GM19238 (cell line): ENCODE results near the gene GANAB.
"Not testable (repeated sequence)": the region's sequence is repeated elsewhere in the genome, so short reads cannot be mapped to it uniquely, and the experiment has no call there.

ENCODE experiments used
- DNase-seq: peaks from one replicate; pipeline ENCODE4 v3.0.0; 2011; ENCODE audit warnings: low spot score; ENCODE audit not compliant: insufficient read length

The GANAB gene

GRCh38 chr11:62601372-62602140 lies 44.9 kb downstream of the GANAB start, which contains the start of gene MTA2:
Gene MTA2 (minus strand): TSS chr11:62601865. CDS start chr11:62601450, 415 bp downstream.
- DNase-seq, result peak; percentile 96

- DNase-seq, result no peak
Measured at GRCh38 chr11:62601122-62601371, 45.4 kb downstream of the GANAB start.

GRCh38 chr11:62600367-62601121 lies 45.9 kb downstream of the GANAB start:
- no peak for DNase-seq

GRCh38 chr11:62599901-62600300 lies 46.5 kb downstream of the GANAB start:
- DNase-seq, result no peak

- DNase-seq, result peak; percentile 97
Measured at GRCh38 chr11:62599069-62599696, 47.2 kb downstream of the GANAB start.

- DNase-seq, result no peak
Measured at GRCh38 chr11:62595124-62595523, 51.3 kb downstream of the GANAB start.

- DNase-seq, result no peak
Measured at GRCh38 chr11:62593434-62594044, 52.9 kb downstream of the GANAB start.

GRCh38 chr11:62592989-62593421 lies 53.4 kb downstream of the GANAB start:
- no peak for DNase-seq

- no peak for DNase-seq
Measured at GRCh38 chr11:62592146-62592815, 54.1 kb downstream of the GANAB start.

GRCh38 chr11:62591448-62592145 lies 54.8 kb downstream of the GANAB start, which contains the start of gene TUT1:
Gene TUT1 (minus strand): TSS chr11:62591523. CDS start chr11:62591485, 38 bp downstream.
- DNase-seq, result peak; percentile 89

- DNase-seq, result no peak
Measured at GRCh38 chr11:62588966-62589637, 57.3 kb downstream of the GANAB start.

GRCh38 chr11:62585356-62585755 lies 61.1 kb downstream of the GANAB start:
- not testable (repeated sequence) for DNase-seq

GRCh38 chr11:62581735-62582134 lies 64.7 kb downstream of the GANAB start:
- DNase-seq, result not testable (repeated sequence)

- DNase-seq, result no peak
Measured at GRCh38 chr11:62580959-62581715, 65.3 kb downstream of the GANAB start.

GRCh38 chr11:62579252-62579651 lies 67.2 kb downstream of the GANAB start:
- no peak for DNase-seq

GRCh38 chr11:62578541-62578940 lies 67.9 kb downstream of the GANAB start:
- DNase-seq, result no peak

GRCh38 chr11:62577046-62577714 lies 69.2 kb downstream of the GANAB start:
- no peak for DNase-seq

GRCh38 chr11:62575837-62576236 lies 70.6 kb downstream of the GANAB start:
- no peak for DNase-seq

GRCh38 chr11:62575156-62575555 lies 71.3 kb downstream of the GANAB start:
- no peak for DNase-seq
